NOMO-1 treated with dmso at 0.1 percent for 144 hours (cell line): ENCODE results near the gene DNAJB8.

ENCODE experiments used
- DNase-seq: peaks from one replicate; lab custom pipeline; 2025; ENCODE audit not compliant: unreplicated experiment; lab: John Stamatoyannopoulos, UW

The DNAJB8 gene

GRCh38 chr3:128413413-128414205, 53.1 kb downstream of the DNAJB8 start:
- DNase-seq, result no peak

- no peak for DNase-seq
Measured at GRCh38 chr3:128413003-128413370, 53.7 kb downstream of the DNAJB8 start.
